ENCODE measurements around the gene ANKS6. TPM values are rescaled to one million over a fixed set of nuclear protein-coding genes. Genes with fewer than 3 reads are reported as not detected.

ANKS6 gene
- total RNA-seq, 2 experiments from 2014 or later, result 16.6 to 16.9 TPM

- intact Hi-C loops (cut with micrococcal nuclease), result no loop called here
- no peak for DNase-seq
- Mint-ChIP-seq H3K36me3 (ENCODE audit: low read depth) (peaks cover 7% of the 10 kb centered on the region), H3K4me1 (ENCODE audit: low read depth) (no peaks in the 10 kb centered on the region), H3K4me3 (no peak overlapping the region), H3K27ac (no peak overlapping the region), H3K9me3 (no peaks in the 10 kb centered on the region), H3K27me3 (no peaks in the 10 kb centered on the region)
- no peak for TF ChIP-seq CTCF (IDR thresholded peaks at IDR 0.05)
- ChIA-PET CTCF (interaction anchor here (0.6 to 5.2 kb wide), 3 partner anchors 9 to 814 kb away, joined by 3 to 33 read pairs (median 3); no protein-coding TSS in a partner anchor), POLR2A (interaction anchor here (1.4 kb wide), 1 partner anchor 13 kb away, joined by 3 read pairs; no protein-coding TSS in a partner anchor)
- ATAC-seq, result no peak
These were observed 42.7 kb upstream of the ANKS6 start for GRCh38 chr9:98838868-98839565.

GRCh38 chr9:98838155-98838867 lies 42.0 kb upstream of the ANKS6 start:
- Mint-ChIP-seq H3K27ac (no peak overlapping the region), H3K9me3 (no peaks in the 10 kb centered on the region), H3K36me3 (ENCODE audit: low read depth) (peaks cover 7% of the 10 kb centered on the region), H3K27me3 (no peaks in the 10 kb centered on the region), H3K4me3 (no peak overlapping the region), H3K4me1 (ENCODE audit: low read depth) (no peaks in the 10 kb centered on the region)
- POLR2A ChIA-PET, result interaction anchor here (1.4 kb wide), 1 partner anchor 14 kb away, joined by 3 read pairs; no protein-coding TSS in a partner anchor
- DNase-seq (no peak), ATAC-seq (no peak)
- TF ChIP-seq CTCF (IDR thresholded peaks at IDR 0.05), result no peak
- intact Hi-C loops (cut with micrococcal nuclease), result no loop called here
- CTCF ChIA-PET, result interaction anchor here (0.6 to 5.2 kb wide), 2 partner anchors 10 to 815 kb away, joined by 3 to 33 read pairs; no protein-coding TSS in a partner anchor

- no peak overlapping the region for H3K4me3 Mint-ChIP-seq
- DNase-seq (no peak), ATAC-seq (no peak)
- no peak overlapping the region for H3K27ac Mint-ChIP-seq
- no peaks in the 10 kb centered on the region for H3K9me3 Mint-ChIP-seq
- POLR2A ChIA-PET, result no interaction called here
- TF ChIP-seq CTCF (IDR thresholded peaks at IDR 0.05), result no peak
- H3K27me3 Mint-ChIP-seq, result no peaks in the 10 kb centered on the region
- H3K4me1 Mint-ChIP-seq (ENCODE audit: low read depth), result no peaks in the 10 kb centered on the region
- CTCF ChIA-PET, result interaction anchor here (1.2 to 5.2 kb wide), 3 partner anchors 10 to 303 kb away, joined by 3 to 33 read pairs (median 3); no protein-coding TSS in a partner anchor
- intact Hi-C loops (cut with micrococcal nuclease), result no loop called here
- H3K36me3 Mint-ChIP-seq (ENCODE audit: low read depth), result peaks cover 11% of the 10 kb centered on the region
These were observed 41.2 kb upstream of the ANKS6 start for GRCh38 chr9:98837516-98837915.

GRCh38 chr9:98836206-98836605 lies 39.9 kb upstream of the ANKS6 start:
- H3K9me3 Mint-ChIP-seq, result no peaks in the 10 kb centered on the region
- H3K4me3 Mint-ChIP-seq, result no peak overlapping the region
- POLR2A ChIA-PET, result no interaction called here
- DNase-seq (no peak), ATAC-seq (no peak)
- no peak for TF ChIP-seq CTCF (IDR thresholded peaks at IDR 0.05)
- H3K4me1 Mint-ChIP-seq (ENCODE audit: low read depth), result no peaks in the 10 kb centered on the region
- H3K36me3 Mint-ChIP-seq (ENCODE audit: low read depth), result peaks cover 15% of the 10 kb centered on the region
- no peak overlapping the region for H3K27ac Mint-ChIP-seq
- CTCF ChIA-PET, result interaction anchor here (5.2 kb wide), 1 partner anchor 12 kb away, joined by 33 read pairs; no protein-coding TSS in a partner anchor
- intact Hi-C loops (cut with micrococcal nuclease), result no loop called here
- H3K27me3 Mint-ChIP-seq, result no peaks in the 10 kb centered on the region

GRCh38 chr9:98834386-98834785 lies 38.0 kb upstream of the ANKS6 start:
- DNase-seq (no peak), ATAC-seq (no peak)
- intact Hi-C loops (cut with micrococcal nuclease), result no loop called here
- POLR2A ChIA-PET, result no interaction called here
- Mint-ChIP-seq H3K4me1 (ENCODE audit: low read depth) (no peaks in the 10 kb centered on the region), H3K36me3 (ENCODE audit: low read depth) (peaks cover 15% of the 10 kb centered on the region), H3K27me3 (no peaks in the 10 kb centered on the region), H3K27ac (no peak overlapping the region), H3K4me3 (no peak overlapping the region), H3K9me3 (no peaks in the 10 kb centered on the region)
- CTCF ChIA-PET, result no interaction called here
- TF ChIP-seq CTCF (IDR thresholded peaks at IDR 0.05), result no peak
